ENCODE measurements around the gene FAM83B.
"Not testable (repeated sequence)": the region's sequence is repeated elsewhere in the genome, so short reads cannot be mapped to it uniquely, and the experiment has no call there.

Gene FAM83B

DNA sequence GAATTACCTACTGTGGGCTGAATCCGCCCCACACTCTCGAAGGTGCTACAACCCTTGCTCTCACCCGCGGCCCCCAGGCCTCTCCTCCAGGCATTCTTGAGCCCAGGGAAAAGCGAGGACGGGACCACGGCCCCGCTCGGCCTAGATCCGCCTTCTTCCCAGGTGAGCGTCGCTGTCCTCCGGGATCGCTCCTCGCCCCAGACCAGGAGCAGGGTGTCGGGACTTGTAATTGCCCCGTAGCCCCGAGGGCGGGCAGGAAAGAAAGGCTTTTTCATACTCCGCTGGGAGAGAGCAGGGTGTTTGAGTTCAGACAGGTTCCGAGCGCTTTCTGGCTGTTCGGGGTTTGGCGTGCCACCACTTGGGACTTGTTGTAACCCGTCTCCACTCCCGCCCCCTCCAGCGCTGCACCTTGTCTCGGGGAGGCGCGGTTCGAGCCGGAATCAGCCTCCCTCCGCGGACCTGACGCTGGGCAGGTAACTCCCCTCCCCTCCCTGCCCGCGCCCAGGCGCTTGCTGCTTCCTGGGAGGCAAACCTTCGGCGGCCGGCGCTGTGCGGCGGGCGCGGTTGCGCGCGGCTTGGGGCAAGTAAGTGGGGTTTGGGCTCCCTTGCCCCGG is at the start of gene FAM83B:
Gene FAM83B (plus strand): TSS at position 529 of the 614 bp plus-strand sequence. CDS start 23,476 bp downstream, outside the sequence.
- DNase-seq (ENCODE audit: extremely low read depth in 1 of 2, low read depth in 1 of 2), result no peak

DNA sequence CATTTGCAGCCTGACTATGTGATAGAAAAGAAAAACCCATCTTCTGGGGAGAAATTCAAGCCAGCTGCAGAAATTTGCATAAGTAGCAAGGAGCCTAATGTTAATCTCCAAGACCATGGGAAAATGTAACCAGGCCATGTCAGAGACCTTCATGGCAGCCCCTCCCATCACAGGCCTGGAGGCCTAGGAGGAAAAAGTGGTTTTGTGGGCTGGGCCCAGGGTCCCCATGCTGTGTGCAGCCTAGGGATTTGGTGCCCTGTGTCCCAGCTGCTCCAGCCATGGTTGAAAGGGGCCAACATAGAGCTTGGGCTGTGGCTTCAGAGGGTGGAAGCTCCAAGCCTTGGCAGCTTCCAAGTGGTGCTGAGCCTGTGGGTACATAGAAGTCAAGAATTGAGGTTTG is 49.7 kb upstream of the FAM83B start:
- not testable (repeated sequence) for DNase-seq (ENCODE audit: extremely low read depth in 1 of 2, low read depth in 1 of 2)

GRCh38 chr6:54800050-54800600 is 46.4 kb upstream of the FAM83B start:
- DNase-seq (ENCODE audit: extremely low read depth in 1 of 2, low read depth in 1 of 2), result no peak

DNA sequence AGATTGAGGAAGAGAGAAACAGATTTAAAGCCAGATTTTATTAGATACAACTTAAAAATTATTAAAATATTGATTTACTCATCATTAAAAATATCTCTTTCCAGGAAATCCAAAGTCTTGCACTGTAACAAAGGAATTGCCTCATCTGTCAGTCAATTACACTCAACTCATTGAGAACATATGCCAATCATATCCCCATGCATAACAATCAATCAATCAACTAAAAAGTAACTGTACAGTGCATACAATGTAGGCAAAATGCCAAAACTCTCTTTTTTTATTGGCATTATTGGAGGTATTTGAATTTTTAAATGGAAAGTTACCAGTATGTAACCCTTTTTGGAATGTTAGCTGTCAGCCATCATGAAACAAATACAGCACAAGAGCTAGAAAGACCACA is 45.3 kb upstream of the FAM83B start:
- DNase-seq (ENCODE audit: extremely low read depth in 1 of 2, low read depth in 1 of 2), result no peak

DNA sequence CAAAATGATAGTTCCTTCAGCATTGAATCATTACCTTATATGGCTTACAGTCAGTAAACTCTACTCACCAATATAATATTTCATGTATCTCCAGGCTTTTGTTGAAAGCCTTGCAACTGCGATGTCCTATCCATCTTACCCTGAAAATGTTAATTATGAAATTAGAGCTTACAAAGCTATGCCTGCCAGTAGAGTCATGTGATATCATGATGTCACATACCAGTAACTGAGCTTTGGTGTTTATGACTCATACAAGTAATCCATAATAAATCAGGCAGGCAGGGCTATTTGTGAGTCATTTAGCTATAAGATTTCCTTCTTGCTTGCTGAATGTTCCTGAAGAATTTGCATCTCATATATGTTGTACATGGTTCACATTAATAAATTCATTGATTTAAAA is 44.9 kb upstream of the FAM83B start:
- no peak for DNase-seq (ENCODE audit: extremely low read depth in 1 of 2, low read depth in 1 of 2)

DNA sequence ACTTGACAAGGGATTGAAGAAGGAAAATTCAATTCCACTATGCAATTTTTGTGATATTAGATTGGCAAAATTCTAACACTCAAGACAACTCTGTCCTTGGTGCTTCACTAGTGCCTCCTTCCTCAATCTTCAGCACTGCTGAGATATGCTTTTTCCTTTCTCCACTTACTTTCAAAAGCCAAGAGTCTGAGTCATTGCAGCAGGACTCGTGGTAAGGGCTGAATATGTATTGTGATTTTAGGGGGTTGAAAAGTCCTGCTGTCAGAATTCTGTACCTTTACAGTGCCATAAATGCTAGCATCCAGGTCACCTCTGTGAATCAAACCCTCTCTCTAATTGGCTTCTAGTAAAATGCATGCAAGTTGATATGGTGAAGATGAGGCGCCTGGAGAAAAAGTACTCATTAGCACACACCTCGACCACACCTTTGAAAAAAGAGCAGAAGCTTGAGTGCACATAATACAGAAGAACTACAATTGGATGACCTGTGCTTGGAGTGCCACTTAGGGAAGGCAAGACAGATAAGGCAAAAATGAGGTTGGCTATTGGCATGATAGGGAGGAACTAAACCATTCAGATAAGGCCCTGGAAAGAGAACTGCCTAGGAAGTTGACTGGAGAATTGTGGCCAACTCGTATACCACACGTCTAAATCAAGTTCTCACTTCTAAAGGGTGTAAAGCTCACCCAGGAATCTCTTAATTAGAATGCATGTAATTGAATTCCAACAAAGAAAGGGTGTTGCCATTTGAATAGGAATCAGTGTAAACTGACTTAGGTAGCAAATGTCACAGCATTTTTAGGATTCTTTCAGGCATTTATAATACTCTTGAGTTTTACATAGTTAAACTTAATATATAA is 43.6 kb upstream of the FAM83B start:
- no peak for DNase-seq (ENCODE audit: extremely low read depth in 1 of 2, low read depth in 1 of 2)

DNA sequence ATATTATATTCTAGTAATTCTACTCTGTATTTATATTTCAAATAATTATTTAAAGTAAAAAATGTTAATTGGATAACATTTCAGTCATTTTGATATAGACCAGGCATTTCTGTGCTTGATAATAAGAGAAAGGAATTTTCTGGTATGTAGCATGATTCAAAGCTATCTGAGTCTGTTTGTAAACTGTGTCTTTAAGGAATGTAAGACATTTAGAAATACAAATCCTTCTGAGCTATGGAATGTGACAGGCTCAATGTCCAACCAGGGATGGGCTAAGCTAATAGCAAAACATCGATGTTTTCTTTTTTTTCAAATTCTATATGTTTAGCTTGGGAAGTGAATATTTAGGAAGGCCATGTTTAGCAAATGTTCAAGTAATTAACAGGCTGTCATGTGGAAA is 41.5 kb upstream of the FAM83B start:
- DNase-seq (ENCODE audit: extremely low read depth in 1 of 2, low read depth in 1 of 2), result no peak

DNA sequence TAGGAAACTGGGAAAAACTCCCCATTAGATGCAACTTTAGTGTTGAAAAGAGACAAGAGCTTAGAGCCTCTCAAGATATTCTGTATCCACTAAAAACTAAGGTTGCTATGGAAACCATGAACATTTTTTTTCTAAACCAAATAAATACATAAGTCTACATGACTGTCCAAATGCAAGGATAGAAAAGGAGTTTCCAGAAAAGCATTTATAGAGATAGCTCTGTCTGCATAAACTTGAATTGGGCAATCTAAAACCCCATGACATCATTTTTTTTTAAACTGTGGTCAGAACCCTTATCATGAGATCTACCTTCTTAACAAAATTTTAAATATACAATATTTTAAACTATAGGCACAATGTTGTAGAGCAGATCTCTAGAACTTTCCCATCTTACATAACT is 36.4 kb upstream of the FAM83B start:
- no peak for DNase-seq (ENCODE audit: extremely low read depth in 1 of 2, low read depth in 1 of 2)

GRCh38 chr6:54813892-54814291 is 32.7 kb upstream of the FAM83B start:
- DNase-seq (ENCODE audit: extremely low read depth in 1 of 2, low read depth in 1 of 2), result no peak

GRCh38 chr6:54817236-54817635 is 29.3 kb upstream of the FAM83B start:
- no peak for DNase-seq (ENCODE audit: extremely low read depth in 1 of 2, low read depth in 1 of 2)

- DNase-seq (ENCODE audit: extremely low read depth in 1 of 2, low read depth in 1 of 2), result no peak
These were observed 28.7 kb upstream of the FAM83B start for GRCh38 chr6:54817834-54818233.

DNA sequence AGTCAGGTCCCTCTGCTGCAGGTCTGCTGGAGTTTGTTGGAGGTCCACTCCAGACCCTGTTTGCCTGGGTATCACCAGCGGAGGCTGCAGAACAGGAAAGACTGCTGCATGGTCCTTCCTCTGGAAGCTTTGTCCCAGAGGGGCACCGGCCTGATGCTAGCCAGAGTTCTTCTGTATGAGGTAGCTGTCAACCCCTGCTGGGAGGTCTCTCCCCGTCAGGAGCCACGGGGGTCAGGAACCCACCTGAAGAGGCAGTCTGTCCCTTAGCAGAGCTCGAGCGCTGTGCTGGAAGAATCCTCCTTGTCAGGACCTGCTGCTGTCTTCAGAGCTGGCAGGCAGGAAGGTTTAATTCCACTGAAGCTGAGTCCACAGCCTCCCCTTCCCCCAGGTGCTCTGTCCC is 22.3 kb upstream of the FAM83B start:
- not testable (repeated sequence) for DNase-seq (ENCODE audit: extremely low read depth in 1 of 2, low read depth in 1 of 2)

GRCh38 chr6:54827010-54827409 is 19.6 kb upstream of the FAM83B start:
- DNase-seq (ENCODE audit: extremely low read depth in 1 of 2, low read depth in 1 of 2), result no peak

GRCh38 chr6:54830216-54830615 is 16.4 kb upstream of the FAM83B start:
- DNase-seq (ENCODE audit: extremely low read depth in 1 of 2, low read depth in 1 of 2), result no peak

GRCh38 chr6:54835176-54835575 is 11.4 kb upstream of the FAM83B start:
- no peak for DNase-seq (ENCODE audit: extremely low read depth in 1 of 2, low read depth in 1 of 2)

GRCh38 chr6:54846857-54847674 is 495 bp downstream of the FAM83B start:
- no peak for DNase-seq (ENCODE audit: extremely low read depth in 1 of 2, low read depth in 1 of 2)

GRCh38 chr6:54847799-54848597 is 1.4 kb downstream of the FAM83B start:
- no peak for DNase-seq (ENCODE audit: extremely low read depth in 1 of 2, low read depth in 1 of 2)

DNA sequence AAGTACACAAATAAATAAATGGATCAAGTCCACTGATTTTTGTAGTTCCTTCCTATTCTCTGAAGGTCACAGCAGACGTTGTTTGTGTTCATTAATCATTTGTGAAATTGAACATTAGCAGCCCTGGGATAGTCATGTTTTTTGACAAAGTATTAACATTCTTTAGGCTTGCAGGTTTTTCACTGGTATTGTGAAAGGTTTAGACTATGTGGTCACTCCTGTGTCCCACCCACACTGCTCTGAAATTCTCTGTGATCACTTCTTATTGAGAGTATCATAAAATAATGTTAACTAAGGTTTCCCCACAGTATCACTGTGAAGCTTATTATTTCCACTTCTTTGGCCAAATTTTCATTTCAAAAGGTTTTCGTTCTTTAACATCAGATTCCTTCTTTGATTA is 3.5 kb downstream of the FAM83B start:
- DNase-seq (ENCODE audit: extremely low read depth in 1 of 2, low read depth in 1 of 2), result no peak

GRCh38 chr6:54856129-54856528 is 9.6 kb downstream of the FAM83B start:
- DNase-seq (ENCODE audit: extremely low read depth in 1 of 2, low read depth in 1 of 2), result no peak

DNA sequence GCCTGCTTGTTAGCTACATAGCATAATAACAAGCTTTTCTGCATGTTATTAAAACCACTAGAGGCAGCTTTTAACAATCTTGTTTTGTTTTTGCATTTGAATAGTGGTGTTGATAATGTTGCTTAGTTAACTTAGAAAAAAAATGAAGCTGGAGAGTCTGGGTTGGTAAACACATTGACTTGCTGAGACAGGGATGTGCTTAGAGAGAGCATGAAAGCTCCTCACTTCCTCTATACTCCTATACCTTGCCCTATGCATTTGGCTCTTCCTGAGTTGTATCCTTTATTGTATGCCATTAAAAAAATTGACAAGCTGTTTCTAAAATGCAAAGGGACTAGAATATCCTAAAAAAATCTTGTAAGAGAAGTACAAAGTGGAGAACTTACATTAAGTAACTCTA is 13.6 kb downstream of the FAM83B start:
- no peak for DNase-seq (ENCODE audit: extremely low read depth in 1 of 2, low read depth in 1 of 2)

Measured in activated CD8-positive, alpha-beta memory T cell treated with anti-CD3 and anti-CD28 coated beads for 1 hour (primary cell).